Activated CD4-positive, alpha-beta T cell treated with anti-CD3 and anti-CD28 coated beads, Interleukin-2, Interleukin-6, amounts not matched to agents 100 ng/mL and 50 ng/mL, durations not matched to agents 16 hours and 8 hours (primary cell): ENCODE measurements around the gene RASL12.
"Not testable (repeated sequence)": the region's sequence is repeated elsewhere in the genome, so short reads cannot be mapped to it uniquely, and the experiment has no call there.

ENCODE experiments used
- DNase-seq: peaks from one replicate; pipeline ENCODE4 v3.0.0-alpha.2; 2020

RASL12 gene

DNA sequence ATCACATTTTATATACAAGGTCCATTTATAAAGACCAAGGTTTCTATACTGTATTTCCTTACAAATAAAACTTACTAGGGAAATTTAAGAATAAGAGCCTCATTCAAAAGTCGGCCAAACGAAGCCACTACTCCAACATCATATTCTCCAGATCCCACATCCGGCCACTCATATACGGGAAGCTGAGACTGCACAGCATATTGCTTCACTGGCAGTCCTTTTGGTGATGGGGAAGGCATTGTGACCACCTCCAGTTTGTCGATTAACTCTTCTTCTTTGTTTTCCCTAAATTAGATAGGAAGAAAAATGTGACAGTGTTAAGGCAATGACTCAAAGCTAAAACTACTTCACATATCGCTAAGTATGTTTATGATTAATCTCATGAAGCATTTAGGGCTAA, 41.0 kb downstream of the RASL12 start:
- no peak for DNase-seq

DNA sequence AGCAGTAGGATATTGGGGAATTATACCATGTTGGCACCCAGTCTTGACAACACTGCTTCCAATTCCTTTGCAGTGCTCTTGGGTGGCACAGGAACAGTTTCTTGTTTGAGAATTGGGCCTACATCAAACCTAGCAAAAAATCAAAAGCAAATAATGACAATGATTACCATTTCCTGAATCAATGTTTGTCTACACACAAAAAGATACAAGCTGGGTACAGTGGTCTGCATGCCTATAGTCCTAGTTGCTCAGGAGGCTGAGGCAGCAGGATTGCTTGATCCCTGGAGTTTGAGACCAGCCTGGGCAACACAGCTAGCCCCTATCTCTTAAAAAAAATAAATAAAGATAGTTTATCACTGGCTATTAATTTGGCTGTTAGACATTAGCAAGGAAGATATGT, 46.3 kb downstream of the RASL12 start:
- DNase-seq: no peak

DNA sequence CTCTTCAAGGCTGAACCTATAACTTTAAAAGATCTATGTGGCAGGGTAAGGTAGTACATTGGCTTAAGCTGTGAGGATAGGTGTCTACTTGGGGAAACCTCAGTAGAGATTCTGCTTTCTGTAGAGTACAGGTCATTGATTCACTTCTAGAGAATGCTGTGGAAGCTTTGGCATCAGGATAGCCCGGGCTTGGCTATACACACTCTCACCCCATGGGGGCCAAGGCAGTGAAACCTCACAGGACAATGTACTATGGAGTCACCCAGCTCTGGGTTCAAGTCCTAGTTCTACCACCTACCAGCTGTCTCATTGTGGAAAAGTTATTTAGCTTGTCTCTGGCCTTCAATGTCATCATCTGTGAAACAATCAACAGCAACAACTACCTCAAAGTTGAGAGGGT, 47.4 kb downstream of the RASL12 start:
- no peak for DNase-seq

DNA sequence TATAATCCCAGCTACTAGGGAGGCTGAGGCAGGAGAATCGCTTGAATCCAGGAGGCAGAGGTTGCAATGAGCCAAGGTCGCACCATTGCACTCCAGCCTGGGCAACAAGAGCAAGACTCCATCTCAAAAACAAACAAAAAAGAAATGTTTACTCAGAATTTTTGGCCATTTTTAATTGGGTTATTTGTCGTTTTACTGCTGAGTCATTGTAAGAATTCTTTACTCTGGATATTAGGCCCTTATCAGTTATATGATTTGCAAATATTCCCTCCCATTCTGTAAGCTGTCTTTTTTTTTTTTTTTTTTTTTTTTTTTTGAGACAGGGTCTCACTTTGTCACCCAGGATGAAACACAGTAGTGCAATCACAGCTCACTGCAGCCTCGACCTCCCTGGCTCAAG, 56.6 kb downstream of the RASL12 start:
- not testable (repeated sequence) for DNase-seq

DNA sequence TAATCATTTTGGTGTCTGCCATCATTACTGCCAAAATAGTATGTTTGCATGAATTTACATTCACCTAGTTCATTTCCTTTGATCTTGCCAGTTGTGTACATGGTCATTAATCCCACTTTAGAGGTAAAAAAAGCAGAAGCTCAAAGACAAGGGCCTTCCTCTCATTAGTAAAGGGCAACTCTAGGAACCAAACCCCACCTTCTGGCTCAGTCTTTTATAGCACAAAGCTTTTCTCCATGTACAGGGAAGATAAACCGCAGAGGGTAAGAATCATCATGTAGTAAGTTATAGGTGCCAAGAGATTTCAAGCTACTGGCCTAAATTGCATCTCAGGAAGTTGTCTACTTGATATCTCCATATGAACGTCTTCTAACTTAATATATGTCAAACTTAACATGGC, 58.8 kb downstream of the RASL12 start:
- no peak for DNase-seq

DNA sequence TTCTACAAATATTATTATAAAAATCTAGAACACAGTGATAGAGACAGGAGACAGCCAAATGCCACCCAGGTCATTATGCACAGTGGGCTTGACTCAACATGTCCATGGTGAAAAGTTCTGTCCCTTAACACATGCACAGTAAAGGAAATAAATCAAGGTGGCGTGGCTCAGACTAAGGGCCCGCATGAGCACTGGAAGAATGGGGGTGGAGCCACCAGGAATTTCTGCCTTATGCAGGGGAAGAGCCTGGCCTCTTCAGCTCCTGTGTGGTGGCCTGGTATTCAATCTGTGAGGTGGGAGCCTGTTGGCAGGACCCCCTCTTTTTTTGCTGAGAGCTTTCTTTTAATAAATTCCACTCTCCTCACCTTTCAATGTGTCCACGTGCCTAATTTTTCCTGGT, 60.9 kb downstream of the RASL12 start:
- no peak for DNase-seq

DNA sequence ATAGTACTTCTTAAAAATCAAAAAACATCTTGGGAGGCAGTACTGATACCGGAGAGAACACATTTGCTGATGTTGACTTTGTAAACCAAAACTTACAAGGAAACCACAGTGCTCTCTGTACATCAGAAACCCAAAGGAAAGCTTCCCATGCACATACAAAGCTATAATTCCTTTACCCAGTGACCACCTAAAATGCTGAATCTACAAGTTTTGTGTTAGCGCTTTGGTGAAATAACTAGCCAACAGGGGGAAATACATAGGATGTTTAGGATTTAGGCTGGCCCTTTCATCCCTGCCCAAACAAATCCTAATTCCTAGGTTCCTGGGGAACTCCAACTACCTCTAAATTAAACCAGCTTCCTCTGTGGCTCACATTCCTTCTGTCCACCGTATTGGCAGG, 62.8 kb downstream of the RASL12 start:
- DNase-seq: no peak
